ENCODE data around the gene CTSL. TPM values are rescaled to one million over a fixed set of nuclear protein-coding genes. Genes with fewer than 3 reads are reported as not detected.

The CTSL gene
- total and polyA plus RNA-seq, 4 donors, result 109 to 1,526 (median 213) TPM

GRCh38 chr9:87725356-87725899 is 491 bp upstream of the CTSL start:
- H3K36me3 ChIP-seq (ENCODE audit: control insufficient read depth in 4 of 4, insufficient read depth in 4 of 4, low read length in 4 of 4), result peaks cover 2 to 23% (median 7%) of the 10 kb centered on the region in 4 donors
- ATAC-seq (ENCODE audit: insufficient read depth, low FRiP score) (no peak), DNase-seq (peak; percentile 43 to 60 (median 55))
- H3K9ac ChIP-seq (ENCODE audit: insufficient read depth in 1 of 2, low read length in 2 of 2), result peak overlapping the region in 1 of 2 donors; percentile 50
- 4 to 8% methylated on average over 25 of the region's 25 CpGs for WGBS, 2 donors
- H3K4me1 ChIP-seq (ENCODE audit: control insufficient read depth in 5 of 5, insufficient read depth in 5 of 5, low read length in 5 of 5), result peaks cover 0 to 17% (median 5%) of the 10 kb centered on the region in 5 donors
- no peaks in the 10 kb centered on the region for H3K9me3 ChIP-seq (ENCODE audit: control insufficient read depth in 4 of 4, insufficient read depth in 3 of 4, low read length in 3 of 4)
- TF ChIP-seq CTCF (IDR thresholded peaks at IDR 0.05; ENCODE audit: control extremely low read depth, extremely low read depth), result no peak
- H3K27me3 ChIP-seq (ENCODE audit: control insufficient read depth in 3 of 3, insufficient read depth in 3 of 3, low read length in 2 of 3), result no peaks in the 10 kb centered on the region
- H3K4me3 ChIP-seq, result peak overlapping the region; percentile 68
- peak overlapping the region; percentile 97 to 98 for H3K27ac ChIP-seq (ENCODE audit: low read depth in 1 of 2, low read length in 1 of 2)

- peaks cover 0 to 17% (median 5%) of the 10 kb centered on the region in 5 donors for H3K4me1 ChIP-seq (ENCODE audit: control insufficient read depth in 5 of 5, insufficient read depth in 5 of 5, low read length in 5 of 5)
- H3K9ac ChIP-seq (ENCODE audit: insufficient read depth in 1 of 2, low read length in 2 of 2), result no peak overlapping the region
- no peak for TF ChIP-seq CTCF (IDR thresholded peaks at IDR 0.05; ENCODE audit: control extremely low read depth, extremely low read depth)
- peaks cover 6 to 28% (median 12%) of the 10 kb centered on the region in 4 donors for H3K36me3 ChIP-seq (ENCODE audit: control insufficient read depth in 4 of 4, insufficient read depth in 4 of 4, low read length in 4 of 4)
- WGBS, 2 donors, result 91% methylated on average over 2 of the region's 2 CpGs
- peaks cover 0 to 2% (median 0%) of the 10 kb centered on the region in 4 donors for H3K9me3 ChIP-seq (ENCODE audit: control insufficient read depth in 4 of 4, insufficient read depth in 3 of 4, low read length in 3 of 4)
- DNase-seq (no peak), ATAC-seq (ENCODE audit: insufficient read depth, low FRiP score) (no peak)
- no peaks in the 10 kb centered on the region for H3K27me3 ChIP-seq (ENCODE audit: control insufficient read depth in 3 of 3, insufficient read depth in 3 of 3, low read length in 2 of 3)
- no peak overlapping the region for H3K4me3 ChIP-seq
- no peak overlapping the region for H3K27ac ChIP-seq (ENCODE audit: low read depth in 1 of 2, low read length in 1 of 2)
These were observed 3.3 kb downstream of the CTSL start for GRCh38 chr9:87729246-87729645.

- Histone ChIP-seq H3K36me3 (ENCODE audit: control insufficient read depth in 4 of 4, insufficient read depth in 4 of 4, low read length in 4 of 4) (peaks cover 6 to 28% (median 12%) of the 10 kb centered on the region in 4 donors), H3K27me3 (ENCODE audit: control insufficient read depth in 3 of 3, insufficient read depth in 3 of 3, low read length in 2 of 3) (no peaks in the 10 kb centered on the region), H3K9me3 (ENCODE audit: control insufficient read depth in 4 of 4, insufficient read depth in 3 of 4, low read length in 3 of 4) (peaks cover 0 to 2% (median 0%) of the 10 kb centered on the region in 4 donors), H3K9ac (ENCODE audit: insufficient read depth in 1 of 2, low read length in 2 of 2) (no peak overlapping the region), H3K27ac (ENCODE audit: low read depth in 1 of 2, low read length in 1 of 2) (no peak overlapping the region), H3K4me1 (ENCODE audit: control insufficient read depth in 5 of 5, insufficient read depth in 5 of 5, low read length in 5 of 5) (peaks cover 0 to 17% (median 5%) of the 10 kb centered on the region in 5 donors), H3K4me3 (no peak overlapping the region)
- 85 to 89% methylated on average over 2 of the region's 2 CpGs for WGBS, 2 donors
- DNase-seq, result no peak
- ATAC-seq (ENCODE audit: insufficient read depth, low FRiP score), result no peak
- TF ChIP-seq CTCF (IDR thresholded peaks at IDR 0.05; ENCODE audit: control extremely low read depth, extremely low read depth), result no peak
These were observed 5.4 kb downstream of the CTSL start for GRCh38 chr9:87731321-87731720.

GRCh38 chr9:87732344-87732743 is 6.4 kb downstream of the CTSL start:
- WGBS, 2 donors, result 87 to 93% methylated on average over 1 of the region's 1 CpG
- H3K4me3 ChIP-seq, result no peak overlapping the region
- no peak for ATAC-seq (ENCODE audit: insufficient read depth, low FRiP score)

More at GRCh38 chr9:87732344-87732743, 6.4 kb downstream of the CTSL start:
- H3K27me3 ChIP-seq (ENCODE audit: control insufficient read depth in 3 of 3, insufficient read depth in 3 of 3, low read length in 2 of 3), result no peaks in the 10 kb centered on the region
- no peak for TF ChIP-seq CTCF (IDR thresholded peaks at IDR 0.05; ENCODE audit: control extremely low read depth, extremely low read depth)
- H3K9ac ChIP-seq (ENCODE audit: insufficient read depth in 1 of 2, low read length in 2 of 2), result no peak overlapping the region
- peaks cover 0 to 12% (median 2%) of the 10 kb centered on the region in 5 donors for H3K4me1 ChIP-seq (ENCODE audit: control insufficient read depth in 5 of 5, insufficient read depth in 5 of 5, low read length in 5 of 5)
- H3K9me3 ChIP-seq (ENCODE audit: control insufficient read depth in 4 of 4, insufficient read depth in 3 of 4, low read length in 3 of 4), result peaks cover 0 to 2% (median 0%) of the 10 kb centered on the region in 4 donors
- H3K27ac ChIP-seq (ENCODE audit: low read depth in 1 of 2, low read length in 1 of 2), result no peak overlapping the region
- H3K36me3 ChIP-seq (ENCODE audit: control insufficient read depth in 4 of 4, insufficient read depth in 4 of 4, low read length in 4 of 4), result peaks cover 6 to 28% (median 12%) of the 10 kb centered on the region in 4 donors
- DNase-seq, result no peak

All from lung (tissue), 12 donors.